ENCODE results near the gene CLDN8.
A peak's percentile ranks its signal among the peaks of the same experiment; 100 is the strongest.

The CLDN8 gene

DNA sequence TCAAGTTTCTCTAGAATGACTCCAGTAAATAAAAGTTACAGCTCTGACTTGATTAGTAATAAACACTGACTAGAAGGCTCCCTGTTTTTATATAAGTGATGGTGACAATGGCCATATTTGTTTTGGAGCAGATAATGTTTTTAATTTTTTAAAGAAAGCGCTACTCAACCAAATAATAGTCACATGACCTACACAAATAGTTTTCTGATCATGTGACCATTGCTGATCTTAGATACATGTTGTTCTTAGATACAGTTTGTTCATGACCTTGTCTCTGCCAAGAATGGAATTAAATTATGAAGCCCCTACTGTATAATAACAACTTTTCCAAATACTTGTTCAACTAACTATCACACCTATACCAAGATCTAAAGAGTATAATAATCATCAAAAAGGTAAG, 22.3 kb upstream of the CLDN8 start:
- H3K36me3 ChIP-seq = no peaks in the 10 kb centered on the region
- no peak overlapping the region for H3K27ac ChIP-seq
- H3K9ac ChIP-seq = no peak overlapping the region
- H3K4me1 ChIP-seq = no peaks in the 10 kb centered on the region
- H4K20me1 ChIP-seq = no peaks in the 10 kb centered on the region
- no peaks in the 10 kb centered on the region for H3K27me3 ChIP-seq
- H3K4me2 ChIP-seq = no peak overlapping the region
- H3K4me3 ChIP-seq = no peak overlapping the region
- TF ChIP-seq Cebpa-rat (IDR thresholded peaks at IDR 0.05) = no peak
- H3K9me3 ChIP-seq (replicated peaks in 1 of 11) = no peaks in the 10 kb centered on the region

DNA sequence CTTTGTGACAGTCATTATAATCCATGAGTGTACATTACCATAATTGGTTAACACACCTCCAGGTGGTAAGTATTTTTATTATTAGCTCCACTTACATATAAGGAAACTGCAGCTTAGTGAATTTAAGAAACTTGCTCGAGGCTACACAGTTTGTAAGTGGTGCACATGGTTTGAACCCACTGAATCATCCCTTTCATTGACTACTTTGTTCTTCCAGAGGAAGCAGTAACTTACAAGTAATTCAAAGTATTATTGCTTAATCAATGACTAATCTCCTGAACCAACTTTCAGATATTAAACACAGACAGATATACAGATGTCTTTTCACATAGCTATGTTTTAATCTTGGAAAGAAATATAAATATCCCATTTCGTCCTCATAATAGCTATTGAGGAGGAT, 18.7 kb upstream of the CLDN8 start:
- Histone ChIP-seq H3K4me3 (no peak overlapping the region), H4K20me1 (no peaks in the 10 kb centered on the region), H3K27ac (no peak overlapping the region), H3K4me2 (no peak overlapping the region), H3K9me3 (replicated peaks in 1 of 11) (0 out of 22 replicates have a peak, but pooled peaks cover 0 to 6% (median 0%) of the 10 kb centered on the region in 11 experiments), H3K36me3 (no peaks in the 10 kb centered on the region), H3K4me1 (no peaks in the 10 kb centered on the region), H3K9ac (no peak overlapping the region), H3K27me3 (no peaks in the 10 kb centered on the region)
- TF ChIP-seq Cebpa-rat (IDR thresholded peaks at IDR 0.05) = no peak

DNA sequence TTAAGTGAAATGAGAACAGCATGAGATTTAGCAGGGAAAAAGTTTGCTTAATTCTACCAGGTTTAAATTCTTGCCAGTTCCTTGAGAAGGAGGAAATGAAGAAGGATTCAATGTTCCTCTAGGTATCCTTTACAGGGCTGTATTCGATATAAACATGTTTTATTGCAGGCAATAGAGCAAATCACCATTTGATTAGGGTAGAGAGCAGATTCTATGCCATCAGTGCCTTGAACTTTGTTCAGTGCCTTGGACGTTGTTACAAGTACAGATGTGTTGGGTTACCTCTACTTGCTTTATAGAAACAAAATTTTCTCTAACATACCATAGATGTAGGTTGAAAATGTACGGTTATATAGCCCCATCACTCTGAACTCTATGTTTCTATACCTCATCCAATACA, 18.2 kb upstream of the CLDN8 start:
- H3K27ac ChIP-seq = no peak overlapping the region
- no peaks in the 10 kb centered on the region for H4K20me1 ChIP-seq
- no peaks in the 10 kb centered on the region for H3K36me3 ChIP-seq
- no peaks in the 10 kb centered on the region for H3K4me1 ChIP-seq
- no peak overlapping the region for H3K4me3 ChIP-seq
- H3K27me3 ChIP-seq = no peaks in the 10 kb centered on the region
- TF ChIP-seq Cebpa-rat (IDR thresholded peaks at IDR 0.05) = no peak
- H3K4me2 ChIP-seq = no peak overlapping the region
- H3K9ac ChIP-seq = no peak overlapping the region
- H3K9me3 ChIP-seq (replicated peaks in 1 of 11) = 0 out of 22 replicates have a peak, but pooled peaks cover 0 to 6% (median 0%) of the 10 kb centered on the region in 11 experiments

DNA sequence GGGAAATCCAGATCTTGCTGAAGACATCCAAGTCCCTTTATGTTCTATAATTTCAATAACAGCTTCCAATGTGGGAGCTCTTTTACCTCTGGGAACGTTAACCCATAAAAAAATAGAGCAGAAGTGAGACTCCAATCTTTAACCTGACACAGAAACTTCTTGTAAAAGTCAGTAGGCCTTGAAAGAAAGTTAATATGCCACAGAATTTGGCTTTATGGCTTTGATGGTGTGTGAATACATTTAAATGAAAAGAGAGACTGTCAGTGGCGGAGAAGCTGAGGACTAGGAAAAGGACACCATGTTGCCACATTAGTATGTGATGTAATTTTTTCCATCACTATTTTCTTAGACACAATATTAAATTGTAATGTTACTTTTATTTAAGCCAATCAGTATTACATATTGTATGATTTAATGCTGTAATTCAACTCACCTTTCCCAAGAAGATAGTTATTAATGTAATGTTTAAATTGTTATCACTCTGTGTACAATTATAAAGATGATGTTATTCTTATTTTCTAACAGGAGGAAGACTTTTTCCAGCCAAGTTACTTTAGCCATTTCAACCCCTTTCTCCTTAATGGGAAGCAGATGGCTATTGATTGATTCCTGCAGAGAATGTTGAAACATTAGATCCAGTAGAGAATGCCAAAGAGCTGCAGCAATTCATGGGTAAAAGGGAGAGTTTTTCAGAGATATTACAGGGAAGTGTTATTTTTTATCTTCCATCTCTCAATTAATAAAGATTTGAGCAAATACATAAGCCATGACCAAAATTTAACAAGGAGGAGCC, 17.5 kb upstream of the CLDN8 start:
- Histone ChIP-seq H3K4me2 (no peak overlapping the region), H3K27ac (no peak overlapping the region), H3K9ac (no peak overlapping the region), H3K4me1 (peaks cover 0 to 2% (median 0%) of the 10 kb centered on the region in 10 experiments; a peak in 5 of 20 replicates), H3K4me3 (no peak overlapping the region), H3K36me3 (no peaks in the 10 kb centered on the region), H4K20me1 (no peaks in the 10 kb centered on the region), H3K9me3 (replicated peaks in 1 of 11) (0 out of 22 replicates have a peak, but pooled peaks cover 0 to 6% (median 0%) of the 10 kb centered on the region in 11 experiments), H3K27me3 (no peaks in the 10 kb centered on the region)
- no peak for TF ChIP-seq Cebpa-rat (IDR thresholded peaks at IDR 0.05)

DNA sequence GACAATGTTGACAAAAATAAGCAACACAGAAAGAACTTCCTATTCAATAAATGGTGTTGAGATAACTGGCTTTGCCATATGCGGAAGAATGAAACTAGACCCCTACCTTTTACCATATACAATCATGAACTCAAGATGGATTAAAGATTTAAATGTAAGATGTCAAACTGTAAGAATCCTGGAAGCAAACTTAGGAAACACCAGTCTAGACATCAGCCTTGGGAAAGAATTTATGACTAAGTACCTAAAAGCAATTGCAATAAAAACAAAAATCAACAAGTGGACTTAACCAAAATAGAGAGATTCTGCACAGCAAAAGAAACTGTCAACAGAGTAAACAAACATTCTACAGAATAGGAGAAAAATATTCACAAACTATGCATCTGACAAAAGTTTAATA, 16.1 kb upstream of the CLDN8 start:
- Histone ChIP-seq H3K27ac (no peak overlapping the region), H4K20me1 (no peaks in the 10 kb centered on the region), H3K4me1 (peaks cover 0 to 16% (median 0%) of the 10 kb centered on the region in 10 experiments; a peak in 6 of 20 replicates), H3K27me3 (no peaks in the 10 kb centered on the region), H3K9me3 (replicated peaks in 1 of 11) (0 out of 22 replicates have a peak, but pooled peaks cover 0 to 6% (median 0%) of the 10 kb centered on the region in 11 experiments), H3K9ac (no peak overlapping the region), H3K36me3 (no peaks in the 10 kb centered on the region), H3K4me3 (no peak overlapping the region), H3K4me2 (no peak overlapping the region)
- TF ChIP-seq Cebpa-rat (IDR thresholded peaks at IDR 0.05) = no peak

DNA sequence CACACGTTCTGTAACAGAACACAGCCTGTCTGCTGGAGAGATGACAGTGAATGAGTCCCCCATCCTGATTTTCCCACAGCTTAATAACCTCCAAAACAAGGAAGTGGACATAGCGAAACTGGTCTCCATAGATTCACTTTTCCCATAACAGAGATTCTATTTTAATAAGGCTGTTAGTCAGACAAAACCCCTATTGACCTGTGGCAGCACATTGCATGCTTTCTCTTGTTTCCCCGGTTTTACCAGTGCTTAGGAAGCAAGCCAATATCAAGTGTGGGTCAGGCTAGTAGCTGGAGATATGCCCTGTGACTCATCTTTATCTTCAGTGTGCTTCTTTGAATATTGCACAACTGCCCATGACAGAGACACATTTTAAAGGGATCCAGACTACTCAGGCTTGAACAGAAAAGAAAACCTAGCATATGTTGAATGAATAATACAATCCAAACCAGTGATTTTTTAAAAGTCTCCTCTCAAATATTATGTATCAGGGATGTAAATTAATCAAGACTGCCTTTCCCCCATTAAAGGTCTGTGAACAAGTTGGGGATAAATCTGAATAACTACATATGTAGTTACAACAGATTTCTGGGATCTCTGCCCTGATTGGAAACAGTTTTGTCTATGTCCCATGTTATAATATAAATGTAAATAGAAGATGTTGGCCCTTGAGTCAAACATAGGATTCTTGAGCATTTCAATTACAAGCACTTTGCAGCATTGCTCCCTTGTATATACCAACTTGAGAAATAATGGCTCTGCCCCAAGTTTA, 11.9 kb upstream of the CLDN8 start:
- no peaks in the 10 kb centered on the region for H4K20me1 ChIP-seq
- H3K4me1 ChIP-seq = peaks cover 0 to 19% (median 0%) of the 10 kb centered on the region in 10 experiments; a peak in 6 of 20 replicates
- no peaks in the 10 kb centered on the region for H3K27me3 ChIP-seq
- H3K36me3 ChIP-seq = no peaks in the 10 kb centered on the region
- H3K4me2 ChIP-seq = peak overlapping the region in 4 of 11 experiments; percentile 10 to 60 (median 49); a peak in 7 of 22 replicates
- H3K9ac ChIP-seq = no peak overlapping the region
- 0 out of 22 replicates have a peak, but pooled peaks cover 0 to 6% (median 0%) of the 10 kb centered on the region in 11 experiments for H3K9me3 ChIP-seq (replicated peaks in 1 of 11)
- H3K27ac ChIP-seq = peak overlapping the region in 1 of 11 experiments; percentile 37; a peak in 1 of 22 replicates
- peak in 8 of 11 experiments; percentile 31 to 93 (median 43); a peak in 9 of 22 replicates for TF ChIP-seq Cebpa-rat (IDR thresholded peaks at IDR 0.05)
- no peak overlapping the region for H3K4me3 ChIP-seq

DNA sequence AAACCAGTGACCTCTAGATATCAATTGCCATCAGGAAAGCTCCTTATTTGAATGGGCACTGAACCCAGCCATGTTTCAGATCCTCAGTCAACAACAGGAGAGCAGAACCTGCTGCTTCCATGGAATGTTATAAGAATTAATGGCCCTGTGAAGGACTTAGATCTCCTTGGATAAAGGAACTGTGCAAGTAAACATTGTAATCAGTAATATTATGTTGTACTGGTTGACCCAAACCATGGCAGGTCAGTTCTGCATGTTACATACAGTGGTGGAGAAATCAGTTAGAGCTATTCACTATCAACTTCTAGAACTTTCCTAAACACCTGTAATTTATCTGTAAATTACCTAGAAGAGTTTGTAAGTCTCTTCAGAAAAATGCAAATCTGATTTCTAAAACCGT, 11.2 kb upstream of the CLDN8 start:
- Histone ChIP-seq H3K9ac (no peak overlapping the region), H3K4me3 (no peak overlapping the region), H3K36me3 (no peaks in the 10 kb centered on the region), H4K20me1 (no peaks in the 10 kb centered on the region), H3K27ac (no peak overlapping the region), H3K4me1 (peaks cover 0 to 19% (median 0%) of the 10 kb centered on the region in 10 experiments; a peak in 6 of 20 replicates), H3K27me3 (no peaks in the 10 kb centered on the region), H3K4me2 (peak overlapping the region in 4 of 11 experiments; percentile 10 to 60 (median 49); a peak in 6 of 22 replicates), H3K9me3 (replicated peaks in 1 of 11) (0 out of 22 replicates have a peak, but pooled peaks cover 0 to 6% (median 0%) of the 10 kb centered on the region in 11 experiments)
- no peak for TF ChIP-seq Cebpa-rat (IDR thresholded peaks at IDR 0.05)

DNA sequence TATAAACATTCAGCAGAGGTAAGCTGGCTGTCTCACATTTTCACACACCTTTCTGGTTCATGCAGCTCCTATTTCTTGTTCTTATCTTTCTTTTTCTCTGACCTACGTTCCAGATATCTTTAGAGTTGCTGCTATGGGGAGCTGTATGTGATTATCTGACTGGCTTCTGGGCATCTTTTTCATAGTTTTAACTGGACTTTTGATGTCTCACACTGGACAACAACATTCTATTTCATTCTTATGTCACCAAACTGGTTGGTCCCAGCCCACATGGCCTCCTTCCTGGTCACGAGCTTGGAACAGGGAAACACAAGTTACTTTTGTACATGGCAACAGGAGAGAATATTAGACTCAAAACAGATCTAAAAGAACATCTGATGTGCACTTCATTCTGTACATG, 7.7 kb upstream of the CLDN8 start:
- no peak overlapping the region for H3K4me3 ChIP-seq
- H4K20me1 ChIP-seq = no peaks in the 10 kb centered on the region
- H3K4me1 ChIP-seq = peaks cover 0 to 19% (median 0%) of the 10 kb centered on the region in 10 experiments; a peak in 6 of 20 replicates
- no peak overlapping the region for H3K27ac ChIP-seq
- H3K9ac ChIP-seq = no peak overlapping the region
- H3K9me3 ChIP-seq (replicated peaks in 1 of 11) = no peaks in the 10 kb centered on the region
- H3K27me3 ChIP-seq = no peaks in the 10 kb centered on the region
- TF ChIP-seq Cebpa-rat (IDR thresholded peaks at IDR 0.05) = no peak
- no peaks in the 10 kb centered on the region for H3K36me3 ChIP-seq
- H3K4me2 ChIP-seq = no peak overlapping the region

DNA sequence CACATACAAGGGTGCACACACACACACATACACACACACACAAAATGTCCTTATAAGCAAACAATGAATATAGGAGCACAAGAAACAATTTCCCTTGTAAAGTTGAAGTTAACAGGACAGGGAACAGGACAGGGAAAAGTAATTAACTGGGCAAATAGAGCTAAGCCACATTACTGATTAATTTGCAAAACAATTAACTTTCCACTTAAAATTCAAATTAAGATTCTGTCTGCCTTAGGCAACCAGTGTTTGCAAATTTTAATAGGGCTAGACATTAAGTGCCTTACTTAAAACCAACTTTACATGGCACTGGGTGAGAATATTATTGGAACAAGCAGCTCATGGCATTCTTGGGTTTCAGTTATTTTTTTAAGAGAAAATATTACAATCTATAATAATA, 6.8 kb upstream of the CLDN8 start:
- no peak overlapping the region for H3K9ac ChIP-seq
- no peak overlapping the region for H3K4me3 ChIP-seq
- H3K27ac ChIP-seq = no peak overlapping the region
- H3K27me3 ChIP-seq = no peaks in the 10 kb centered on the region
- no peaks in the 10 kb centered on the region for H3K9me3 ChIP-seq (replicated peaks in 1 of 11)
- TF ChIP-seq Cebpa-rat (IDR thresholded peaks at IDR 0.05) = no peak
- no peaks in the 10 kb centered on the region for H4K20me1 ChIP-seq
- no peak overlapping the region for H3K4me2 ChIP-seq
- H3K4me1 ChIP-seq = peaks cover 0 to 10% (median 0%) of the 10 kb centered on the region in 10 experiments; a peak in 5 of 20 replicates
- no peaks in the 10 kb centered on the region for H3K36me3 ChIP-seq
